HepG2 (cell line): ENCODE data around the gene COA3. TPM values are rescaled to one million over a fixed set of nuclear protein-coding genes. Genes with fewer than 3 reads are reported as not detected.

Experiments
- ATRX ChIP-seq: sonication (generic); formaldehyde crosslinking; IDR thresholded peaks from 2 replicates; pipeline ENCODE4 v1.4.0; 2020; ENCODE audit warnings: missing genetic modification reagents, borderline replicate concordance
- CAMTA2 ChIP-seq: sonication (generic); formaldehyde crosslinking; IDR thresholded peaks from 2 replicates; pipeline ENCODE4 v1.4.0; 2020; ENCODE audit warnings: mild to moderate bottlenecking, missing genetic modification reagents, borderline replicate concordance
- ETS1 ChIP-seq: sonication (generic); formaldehyde crosslinking; IDR thresholded peaks from 2 replicates; pipeline ENCODE4 v1.4.0; 2020; ENCODE audit warnings: missing genetic modification reagents
- ETV5 ChIP-seq: IDR thresholded peaks from 2 replicates; pipeline ENCODE4 v1.6.1; 2018; ENCODE audit warnings: missing biosample characterization, missing genetic modification reagents, inconsistent platforms, borderline replicate concordance
- PCBP1 ChIP-seq: fragments of 200-400 bp; formaldehyde crosslinking; IDR thresholded peaks from 2 replicates; pipeline ENCODE4 v1.6.1; 2017; ENCODE audit warnings: mild to moderate bottlenecking, low read depth, low read length, borderline replicate concordance
- PHB2 ChIP-seq: fragments of 450-650 bp; IDR thresholded peaks from 2 replicates; pipeline ENCODE4 v1.6.1; 2018; ENCODE audit not compliant: partially characterized antibody
- RCOR2 ChIP-seq: IDR thresholded peaks from 2 replicates; pipeline ENCODE4 v1.6.1; 2016; ENCODE audit warnings: missing biosample characterization, missing genetic modification reagents
- RFX3 ChIP-seq: IDR thresholded peaks from 2 replicates; pipeline ENCODE4 v1.6.1; 2016; ENCODE audit warnings: missing biosample characterization, missing genetic modification reagents
- RNF219 ChIP-seq: sonication (generic); formaldehyde crosslinking; IDR thresholded peaks from 2 replicates; pipeline ENCODE4 v1.5.0; 2020; ENCODE audit warnings: mild to moderate bottlenecking, missing genetic modification reagents
- STAT6 ChIP-seq: sonication (generic); formaldehyde crosslinking; IDR thresholded peaks from 2 replicates; pipeline ENCODE4 v1.4.0; 2020; ENCODE audit warnings: missing genetic modification reagents, mild to moderate bottlenecking, borderline replicate concordance
- XRCC5 ChIP-seq: fragments of 200-400 bp; formaldehyde crosslinking; optimal IDR thresholded peaks from 2 replicates; pipeline ENCODE3; 2017; ENCODE audit warnings: mild to moderate bottlenecking, low read length
- ZBTB21 ChIP-seq: sonication (generic); formaldehyde crosslinking; IDR thresholded peaks from 2 replicates; pipeline ENCODE4 v1.4.0; 2020; ENCODE audit warnings: missing genetic modification reagents
- ZNF24 ChIP-seq: fragments of 450-650 bp; IDR thresholded peaks from 2 replicates; pipeline ENCODE4 v1.6.1; 2017; ENCODE audit warnings: antibody characterized with exemption, mild to moderate bottlenecking
- ZNF496 ChIP-seq: sonication (generic); formaldehyde crosslinking; IDR thresholded peaks from 2 replicates; pipeline ENCODE4 v1.8.1; 2023; ENCODE audit warnings: mild to moderate bottlenecking, moderate library complexity, missing genetic modification reagents; ENCODE audit not compliant: insufficient replicate concordance
- ZNF766 ChIP-seq: sonication (generic); formaldehyde crosslinking; IDR thresholded peaks from 2 replicates; pipeline ENCODE4 v1.5.0; 2020; ENCODE audit warnings: missing genetic modification reagents, borderline replicate concordance
- ZNF768 ChIP-seq: sonication (generic); formaldehyde crosslinking; IDR thresholded peaks from 2 replicates; pipeline ENCODE4 v1.4.0; 2020; ENCODE audit warnings: missing genetic modification reagents
- ZNF777 ChIP-seq: sonication (generic); formaldehyde crosslinking; IDR thresholded peaks from 2 replicates; pipeline ENCODE4 v1.4.0; 2020; ENCODE audit warnings: missing genetic modification reagents
- ZXDC ChIP-seq: sonication (generic); formaldehyde crosslinking; IDR thresholded peaks from 2 replicates; pipeline ENCODE4 v1.5.0; 2020; ENCODE audit warnings: mild to moderate bottlenecking, missing genetic modification reagents
- polyA plus RNA-seq, 8 experiments: library from polyadenylated mRNA; depleted of rRNA in 3 of 8; stranded (reverse) in 7 of 8; unstranded in 1 of 8; fragments of >200 nt; fragmentation: Illumina TruSeq in 4 of 8; extraction: Trizol in 4 of 8; gene quantifications; 2 replicates each; pipeline versions ENCODE4 v1.2.1 to v1.2.3, GENCODE V29; 2011 to 2016; ENCODE audit warnings: low read depth in 4 of 8, missing spikeins in 1 of 8, mixed read lengths in 1 of 8; ENCODE audit not compliant: insufficient read depth in 1 of 8
- total RNA-seq, 5 experiments: library from RNA; depleted of rRNA; stranded (reverse); fragments of >200 nt; fragmentation: Illumina TruSeq; extraction: Trizol; gene quantifications; 2 replicates each; pipeline ENCODE4 v1.2.3, GENCODE V29; 2016; ENCODE audit warnings: low read depth in 1 of 5

The COA3 gene
- total and polyA plus RNA-seq, 2 of the 13 experiments (the other 11 are each of a cell fraction or from before 2014, with no cell fraction given), result 133 to 202 TPM

- no peak for TF ChIP-seq ATRX (CRISPR knock-in tag)
- no peak for TF ChIP-seq PHB2
- peak; percentile 62 for TF ChIP-seq CAMTA2
- TF ChIP-seq ETV5, result peak; percentile 59
- peak; percentile 26; the same call in 1 of the 2 replicates for TF ChIP-seq ZNF777
- 0 out of 2 replicates have a peak, but pooled peaks have one; percentile 93 for TF ChIP-seq RNF219 (CRISPR knock-in tag)
- TF ChIP-seq ZNF24, result no peak
- peak; percentile 73; the same call in 1 of the 2 replicates for TF ChIP-seq ZNF768 (CRISPR knock-in tag)
- TF ChIP-seq RCOR2, result peak; percentile 63; the same call in 1 of the 2 replicates
- TF ChIP-seq ETS1, result no peak
- TF ChIP-seq XRCC5, result peak; percentile 96
- no peak for TF ChIP-seq ZNF496 (CRISPR knock-in tag)
- no peak; the same call in 1 of the 2 replicates for TF ChIP-seq RFX3
- TF ChIP-seq PCBP1, result no peak; the same call in 1 of the 2 replicates
- TF ChIP-seq STAT6 (CRISPR knock-in tag), result peak; percentile 93
- TF ChIP-seq ZXDC (CRISPR knock-in tag), result peak; percentile 98
- peak; percentile 93; the same call in 1 of the 2 replicates for TF ChIP-seq ZNF766 (CRISPR knock-in tag)
- TF ChIP-seq ZBTB21 (CRISPR knock-in tag), result no peak; the same call in none of the 2 replicates
These were observed at the start of gene COA3, which contains the start of gene CNTD1 (continued) for GRCh38 chr17:42798383-42799380.
